Esophagus (tissue), 2 donors: ENCODE data around the gene CENPS. TPM values are rescaled to one million over a fixed set of nuclear protein-coding genes. Genes with fewer than 3 reads are reported as not detected.
"Not testable (repeated sequence)": the region's sequence is repeated elsewhere in the genome, so short reads cannot be mapped to it uniquely, and the experiment has no call there.

ENCODE experiments used
- H3K27ac ChIP-seq, 2 donors: one replicate each; pipeline ENCODE4 v1.5.1; 2013; ENCODE audit warnings: low read depth in 2 of 2, mild to moderate bottlenecking in 2 of 2, inconsistent platforms in 1 of 2, low read length in 1 of 2, moderate library complexity in 1 of 2
- H3K27me3 ChIP-seq, 2 donors: one replicate each; pipeline ENCODE4 v1.6.1; 2013; ENCODE audit warnings: low read length in 2 of 2, control low read depth in 1 of 2, mild to moderate bottlenecking in 1 of 2; ENCODE audit not compliant: insufficient read depth in 2 of 2, control insufficient read depth in 1 of 2
- H3K36me3 ChIP-seq, 2 donors: one replicate each; pipeline ENCODE4 v1.6.1; 2013; ENCODE audit warnings: low read length in 1 of 2; ENCODE audit not compliant: control insufficient read depth in 2 of 2, insufficient read depth in 2 of 2
- H3K4me1 ChIP-seq, 2 donors: one replicate each; pipeline ENCODE4 v1.6.1; 2013; ENCODE audit warnings: low read length in 1 of 2; ENCODE audit not compliant: control insufficient read depth in 2 of 2, insufficient read depth in 2 of 2
- H3K4me3 ChIP-seq, 2 donors: one replicate each; pipeline ENCODE4 v1.5.1; 2013; ENCODE audit warnings: low read length in 2 of 2, mild to moderate bottlenecking in 2 of 2, low read depth in 1 of 2, moderate library complexity in 1 of 2
- H3K9me3 ChIP-seq, 2 donors: one replicate each; pipeline ENCODE4 v1.6.1; 2013; ENCODE audit warnings: mild to moderate bottlenecking in 2 of 2, low read depth in 1 of 2, low read length in 1 of 2, moderate library complexity in 1 of 2; ENCODE audit not compliant: control insufficient read depth in 2 of 2, insufficient read depth in 1 of 2
- WGBS, 2 donors: extraction: QIAGEN DNeasy Blood & Tissue Kit; methylation state at CpG; one replicate each; pipeline ENCODE4 v1.1.7; 2013; 5-methylcytosine and 5-hydroxymethylcytosine counted together
- polyA plus RNA-seq, 2 donors: library from polyadenylated mRNA; stranded (reverse); fragments of 200-250 nt; gene quantifications; one replicate each; pipeline ENCODE4 v1.2.3, GENCODE V29; 2013
- donor health status: healthy with polysubstance abuse.
- donor health status: Bipolar disorder and iron deficiency.

The CENPS gene
- polyA plus RNA-seq, 2 donors: 15.3 to 17.8 TPM

GRCh38 chr1:10457875-10458274 lies 27.6 kb downstream of the CENPS start:
- Histone ChIP-seq H3K9me3 (no peaks in the 10 kb centered on the region), H3K4me3 (no peak overlapping the region), H3K4me1 (peaks cover 0 to 2% of the 10 kb centered on the region in 2 donors), H3K27me3 (no peaks in the 10 kb centered on the region), H3K36me3 (peaks cover 7 to 10% of the 10 kb centered on the region in 2 donors), H3K27ac (peak overlapping the region in 1 of 2 donors; percentile 51)
- 41 to 60% methylated on average over 9 of the region's 9 CpGs for WGBS, 2 donors

GRCh38 chr1:10459184-10459583 lies 29.0 kb downstream of the CENPS start:
- Histone ChIP-seq H3K9me3 (no peaks in the 10 kb centered on the region), H3K4me3 (no peak overlapping the region), H3K27me3 (no peaks in the 10 kb centered on the region), H3K4me1 (peaks cover 0 to 2% of the 10 kb centered on the region in 2 donors), H3K36me3 (peaks cover 9 to 15% of the 10 kb centered on the region in 2 donors), H3K27ac (peak overlapping the region in 1 of 2 donors; percentile 53)
- WGBS, 2 donors: 42 to 47% methylated on average over 3 of the region's 3 CpGs

- 97 to 100% methylated on average over 2 of the region's 2 CpGs for WGBS, 2 donors
- H3K4me1 ChIP-seq: peaks cover 0 to 3% of the 10 kb centered on the region in 2 donors
- H3K4me3 ChIP-seq: no peak overlapping the region
- H3K36me3 ChIP-seq: peaks cover 6 to 25% of the 10 kb centered on the region in 2 donors
- no peak overlapping the region for H3K27ac ChIP-seq
- H3K27me3 ChIP-seq: no peaks in the 10 kb centered on the region
- no peaks in the 10 kb centered on the region for H3K9me3 ChIP-seq
Observed at GRCh38 chr1:10467078-10467477, 36.8 kb downstream of the CENPS start.

- H3K27me3 ChIP-seq: no peaks in the 10 kb centered on the region
- H3K36me3 ChIP-seq: peaks cover 0 to 15% of the 10 kb centered on the region in 2 donors
- no peaks in the 10 kb centered on the region for H3K9me3 ChIP-seq
- WGBS, 2 donors: 93 to 95% methylated on average over 4 of the region's 4 CpGs
- no peak overlapping the region for H3K27ac ChIP-seq
- no peak overlapping the region for H3K4me3 ChIP-seq
- H3K4me1 ChIP-seq: peaks cover 0 to 3% of the 10 kb centered on the region in 2 donors
Observed at GRCh38 chr1:10470043-10470442, 39.8 kb downstream of the CENPS start.

GRCh38 chr1:10471411-10472219 lies 41.4 kb downstream of the CENPS start:
- peak overlapping the region; percentile 69 to 82 for H3K27ac ChIP-seq
- 6 to 8% methylated on average over 23 of the region's 23 CpGs for WGBS, 2 donors
- H3K4me1 ChIP-seq: peaks cover 0 to 3% of the 10 kb centered on the region in 2 donors
- peak overlapping the region; percentile 64 to 86 for H3K4me3 ChIP-seq
- H3K27me3 ChIP-seq: no peaks in the 10 kb centered on the region
- H3K36me3 ChIP-seq: peaks cover 0 to 11% of the 10 kb centered on the region in 2 donors
- no peaks in the 10 kb centered on the region for H3K9me3 ChIP-seq

- Histone ChIP-seq H3K27me3 (no peaks in the 10 kb centered on the region), H3K4me3 (peak within 1 kb of the TSS; percentile 64 to 86), H3K27ac (peak within 1 kb of the TSS; percentile 69 to 82), H3K36me3 (peaks cover 0 to 11% of the 10 kb centered on the region in 2 donors), H3K4me1 (peaks cover 0 to 3% of the 10 kb centered on the region in 2 donors), H3K9me3 (no peaks in the 10 kb centered on the region)
- 1% methylated on average over 59 of the region's 59 CpGs for WGBS, 2 donors
Observed at GRCh38 chr1:10472220-10473144, 42.2 kb downstream of the CENPS start, which contains the start of gene DFFA. TSS of gene DFFA (minus strand) at chr1:10472529. CDS start at chr1:10472458, 71 bp downstream.

- Histone ChIP-seq H3K27me3 (no peaks in the 10 kb centered on the region), H3K9me3 (no peaks in the 10 kb centered on the region), H3K4me3 (no peak overlapping the region), H3K27ac (no peak overlapping the region), H3K4me1 (peaks cover 0 to 3% of the 10 kb centered on the region in 2 donors), H3K36me3 (peaks cover 0 to 8% of the 10 kb centered on the region in 2 donors)
- WGBS, 2 donors: 87 to 88% methylated on average over 23 of the region's 23 CpGs
Observed at GRCh38 chr1:10473145-10473765, 43.0 kb downstream of the CENPS start.

GRCh38 chr1:10474309-10474612 lies 44.0 kb downstream of the CENPS start:
- WGBS, 2 donors: 87 to 89% methylated on average over 10 of the region's 10 CpGs
- not testable (repeated sequence) for H3K9me3 ChIP-seq, H3K36me3 ChIP-seq, H3K4me1 ChIP-seq, H3K27ac ChIP-seq, H3K27me3 ChIP-seq
- H3K4me3 ChIP-seq: peak overlapping the region in 1 of 2 donors; percentile 92
